Colonic mucosa (tissue), 4 donors: ENCODE data around the gene STK39. TPM values are rescaled to one million over a fixed set of nuclear protein-coding genes. Genes with fewer than 3 reads are reported as not detected.

Source experiments
- DNase-seq: peaks from one replicate; pipeline ENCODE4 v3.0.0-alpha.2; 2020
- H3K27ac ChIP-seq: fragments of 200-600 bp; one replicate; pipeline ENCODE4 v1.8.0; 2021
- H3K27me3 ChIP-seq: fragments of 200-600 bp; one replicate; pipeline ENCODE4 v1.8.0; 2021
- H3K36me3 ChIP-seq: fragments of 200-600 bp; one replicate; pipeline ENCODE4 v1.8.0; 2021
- H3K4me1 ChIP-seq: fragments of 200-600 bp; one replicate; pipeline ENCODE4 v1.8.0; 2021; ENCODE audit warnings: mild to moderate bottlenecking
- H3K4me3 ChIP-seq: fragments of 200-600 bp; one replicate; pipeline ENCODE4 v1.8.0; 2021
- H3K9ac ChIP-seq, 2 donors: one replicate each; pipeline ENCODE4 v1.7.0; 2013; ENCODE audit warnings: control low read depth in 2 of 2, low read depth in 2 of 2, low read length in 2 of 2
- H3K9me3 ChIP-seq: fragments of 200-600 bp; one replicate; pipeline ENCODE4 v1.8.0; 2021
- intact Hi-C: fragments of 100-400 bp; cut with DNase I; formaldehyde crosslinking; loops from one replicate; pipeline ENCODE4 v1.14.1; 2022
- total RNA-seq, 2 donors: library from RNA; stranded (reverse); fragmentation: NEBNext Ultra II Directional in 1 of 2; extraction: Animal tissue kit (Norgen Biotek cat#: 25700) in 1 of 2; gene quantifications; one replicate each; pipeline ENCODE4 v1.2.1, GENCODE V29; 2021
- TF ChIP-seq, protein P1 (sequence below): fragments of 200-600 bp; IDR thresholded peaks from one replicate; pipeline ENCODE4 v1.8.0; 2022; ENCODE audit warnings: antibody characterized with exemption, mild to moderate bottlenecking
- donor health status: healthy.
- donor health status: DM: no; HTN: no; CAD: no.
- donor health status: DM: no; HTN: no; CAD: no.

STK39 gene
- total RNA-seq, 2 donors from 2014 or later = 35.9 to 41.2 TPM

DNA sequence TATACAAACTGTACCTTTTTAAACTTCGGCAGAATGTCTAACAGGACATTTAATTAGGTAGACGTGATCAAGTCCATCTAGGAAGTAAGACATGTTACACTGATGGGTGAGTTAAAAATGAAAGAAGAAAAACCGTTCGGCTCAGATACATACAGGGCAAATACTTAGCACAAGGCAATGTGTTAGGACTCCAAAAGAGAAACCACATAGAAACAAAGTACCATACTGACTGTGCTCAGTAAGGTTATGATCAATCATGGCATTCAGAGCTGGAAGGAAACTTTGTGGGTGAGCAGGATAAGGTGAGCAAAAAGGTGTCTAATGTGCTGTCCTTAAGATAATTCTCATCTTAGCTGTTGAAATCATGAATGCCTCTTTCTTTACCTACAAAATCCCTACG is 211.9 kb downstream of the STK39 start:
- intact Hi-C loops = no loop called here
- DNase-seq = no peak
- H3K27ac ChIP-seq = no peak overlapping the region

GRCh38 chr2:168034616-168035015 is 212.8 kb downstream of the STK39 start:
- Histone ChIP-seq H3K4me1 (no peaks in the 10 kb centered on the region), H3K4me3 (no peak overlapping the region), H3K9me3 (no peaks in the 10 kb centered on the region), H3K36me3 (no peaks in the 10 kb centered on the region), H3K9ac (no peak overlapping the region), H3K27ac (no peak overlapping the region), H3K27me3 (no peaks in the 10 kb centered on the region)
- TF ChIP-seq, protein P1, sequence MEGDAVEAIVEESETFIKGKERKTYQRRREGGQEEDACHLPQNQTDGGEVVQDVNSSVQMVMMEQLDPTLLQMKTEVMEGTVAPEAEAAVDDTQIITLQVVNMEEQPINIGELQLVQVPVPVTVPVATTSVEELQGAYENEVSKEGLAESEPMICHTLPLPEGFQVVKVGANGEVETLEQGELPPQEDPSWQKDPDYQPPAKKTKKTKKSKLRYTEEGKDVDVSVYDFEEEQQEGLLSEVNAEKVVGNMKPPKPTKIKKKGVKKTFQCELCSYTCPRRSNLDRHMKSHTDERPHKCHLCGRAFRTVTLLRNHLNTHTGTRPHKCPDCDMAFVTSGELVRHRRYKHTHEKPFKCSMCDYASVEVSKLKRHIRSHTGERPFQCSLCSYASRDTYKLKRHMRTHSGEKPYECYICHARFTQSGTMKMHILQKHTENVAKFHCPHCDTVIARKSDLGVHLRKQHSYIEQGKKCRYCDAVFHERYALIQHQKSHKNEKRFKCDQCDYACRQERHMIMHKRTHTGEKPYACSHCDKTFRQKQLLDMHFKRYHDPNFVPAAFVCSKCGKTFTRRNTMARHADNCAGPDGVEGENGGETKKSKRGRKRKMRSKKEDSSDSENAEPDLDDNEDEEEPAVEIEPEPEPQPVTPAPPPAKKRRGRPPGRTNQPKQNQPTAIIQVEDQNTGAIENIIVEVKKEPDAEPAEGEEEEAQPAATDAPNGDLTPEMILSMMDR = no peak
- intact Hi-C loops = no loop called here
- no peak for DNase-seq

More for the DNA sequence above, 211.9 kb downstream of the STK39 start:
- Histone ChIP-seq H3K4me1 (no peaks in the 10 kb centered on the region), H3K9me3 (no peaks in the 10 kb centered on the region), H3K9ac (no peak overlapping the region), H3K4me3 (no peak overlapping the region), H3K36me3 (no peaks in the 10 kb centered on the region), H3K27me3 (no peaks in the 10 kb centered on the region)
- TF ChIP-seq, protein P1 = no peak

GRCh38 chr2:168033966-168034365 is 213.4 kb downstream of the STK39 start:
- TF ChIP-seq, protein P1 = no peak
- no peaks in the 10 kb centered on the region for H3K36me3 ChIP-seq
- H3K27me3 ChIP-seq = no peaks in the 10 kb centered on the region
- H3K4me1 ChIP-seq = no peaks in the 10 kb centered on the region
- no peak overlapping the region for H3K9ac ChIP-seq
- DNase-seq = no peak
- no peak overlapping the region for H3K27ac ChIP-seq
- intact Hi-C loops = no loop called here
- H3K9me3 ChIP-seq = no peaks in the 10 kb centered on the region
- no peak overlapping the region for H3K4me3 ChIP-seq

DNA sequence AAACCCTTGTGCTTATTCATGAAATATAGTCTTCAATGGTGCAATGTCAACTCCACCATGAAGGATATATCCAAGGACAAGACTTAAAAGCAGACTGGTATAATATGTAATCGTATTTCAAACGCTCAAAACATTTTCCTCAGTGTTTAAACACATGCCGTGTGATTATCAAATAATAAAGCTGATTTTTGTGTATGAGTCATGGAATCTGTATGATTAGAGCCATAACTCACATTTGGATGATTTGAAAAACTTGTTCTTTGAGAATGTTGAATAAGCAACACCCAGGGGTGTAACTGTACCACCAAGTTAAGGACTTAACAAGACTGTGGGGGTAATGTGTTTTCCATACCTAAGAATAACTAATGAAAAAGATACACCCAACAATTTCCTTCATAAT is 215.3 kb downstream of the STK39 start:
- intact Hi-C loops = no loop called here

GRCh38 chr2:168030862-168031624 is 216.4 kb downstream of the STK39 start:
- H3K27me3 ChIP-seq = no peaks in the 10 kb centered on the region
- H3K4me3 ChIP-seq = no peak overlapping the region
- H3K27ac ChIP-seq = no peak overlapping the region
- TF ChIP-seq, protein P1 = no peak
- DNase-seq = no peak
- H3K9me3 ChIP-seq = no peaks in the 10 kb centered on the region
- no peaks in the 10 kb centered on the region for H3K4me1 ChIP-seq
- H3K36me3 ChIP-seq = no peaks in the 10 kb centered on the region
- no peak overlapping the region for H3K9ac ChIP-seq
- intact Hi-C loops = no loop called here

More for the DNA sequence above, 215.3 kb downstream of the STK39 start:
- Histone ChIP-seq H3K4me3 (no peak overlapping the region), H3K27me3 (no peaks in the 10 kb centered on the region), H3K9ac (no peak overlapping the region), H3K36me3 (no peaks in the 10 kb centered on the region), H3K4me1 (no peaks in the 10 kb centered on the region), H3K27ac (no peak overlapping the region), H3K9me3 (no peaks in the 10 kb centered on the region)
- TF ChIP-seq, protein P1 = no peak
- no peak for DNase-seq
